Stimulated activated CD4-positive, alpha-beta T cell treated with anti-CD3 and anti-CD28 coated beads, Interleukin-4, amount 100 ng/mL, for 4 hours (primary cell): ENCODE measurements around the gene PDCD1.
A peak's percentile ranks its signal among the peaks of the same experiment; 100 is the strongest.
"Not testable (repeated sequence)": the region's sequence is repeated elsewhere in the genome, so short reads cannot be mapped to it uniquely, and the experiment has no call there.

Source experiments
- DNase-seq, 2 experiments: peaks; one replicate each; pipeline ENCODE4 v3.0.0-alpha.2; 2020

The PDCD1 gene

DNA sequence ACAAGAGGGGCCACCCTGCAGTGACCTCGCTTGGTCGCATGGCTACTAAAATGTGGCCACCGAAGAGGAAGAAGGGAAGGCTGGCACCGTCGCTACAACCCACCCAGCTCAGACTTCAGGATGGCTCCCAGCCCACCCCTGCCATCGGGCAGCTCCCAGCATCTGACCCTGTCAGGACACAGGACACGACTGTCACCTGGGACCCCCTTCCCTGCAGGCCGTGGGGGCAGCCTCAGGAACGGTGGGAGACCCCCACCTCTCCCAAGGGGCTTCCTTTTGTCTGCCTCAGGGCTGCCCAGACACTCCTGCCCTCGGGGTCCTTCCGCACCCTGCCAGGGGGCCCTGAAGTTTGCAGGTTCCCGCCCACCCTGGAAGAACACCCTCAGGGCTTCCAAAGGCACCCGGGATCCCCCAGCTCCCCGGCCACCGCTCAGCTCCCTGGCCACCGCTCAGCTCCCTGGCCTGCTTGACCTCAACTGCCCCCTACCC is 18.5 kb upstream of the PDCD1 start:
- DNase-seq: no peak

DNA sequence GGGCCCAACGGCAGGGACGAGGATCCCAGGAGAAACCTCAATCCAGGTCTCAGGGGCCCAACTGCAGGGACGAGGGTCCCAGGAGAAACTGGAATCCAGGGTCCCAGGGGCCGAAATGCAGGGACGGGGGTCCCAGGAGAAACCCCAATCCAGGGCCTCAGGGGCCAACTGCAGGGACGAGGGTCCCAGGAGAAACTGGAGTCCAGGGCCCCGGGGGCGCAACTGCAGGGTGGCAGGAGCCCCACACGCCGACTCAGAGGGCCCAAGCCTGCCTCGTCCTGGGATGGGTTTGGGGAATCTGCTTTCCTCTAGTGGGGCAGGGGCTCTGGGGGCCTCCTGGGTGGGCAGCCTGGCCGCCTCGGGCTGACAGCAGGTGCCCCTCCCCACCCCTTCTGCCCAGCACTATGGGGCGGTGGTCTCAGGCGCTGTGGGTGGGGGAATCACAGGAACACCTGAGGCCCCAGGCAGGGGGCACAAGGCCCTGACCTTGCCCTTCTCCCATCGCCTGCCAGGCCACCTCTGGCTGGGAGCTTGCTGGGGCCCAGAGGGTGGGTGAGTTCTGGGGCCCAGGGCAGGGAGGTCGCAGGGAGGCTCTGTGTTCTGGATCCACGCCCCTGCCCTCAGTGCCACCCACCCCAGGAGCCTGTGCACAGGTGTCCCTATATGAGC is 18.0 kb upstream of the PDCD1 start:
- DNase-seq: no peak

GRCh38 chr2:241875754-241876527 is 17.2 kb upstream of the PDCD1 start:
- DNase-seq: not testable (repeated sequence)

DNA sequence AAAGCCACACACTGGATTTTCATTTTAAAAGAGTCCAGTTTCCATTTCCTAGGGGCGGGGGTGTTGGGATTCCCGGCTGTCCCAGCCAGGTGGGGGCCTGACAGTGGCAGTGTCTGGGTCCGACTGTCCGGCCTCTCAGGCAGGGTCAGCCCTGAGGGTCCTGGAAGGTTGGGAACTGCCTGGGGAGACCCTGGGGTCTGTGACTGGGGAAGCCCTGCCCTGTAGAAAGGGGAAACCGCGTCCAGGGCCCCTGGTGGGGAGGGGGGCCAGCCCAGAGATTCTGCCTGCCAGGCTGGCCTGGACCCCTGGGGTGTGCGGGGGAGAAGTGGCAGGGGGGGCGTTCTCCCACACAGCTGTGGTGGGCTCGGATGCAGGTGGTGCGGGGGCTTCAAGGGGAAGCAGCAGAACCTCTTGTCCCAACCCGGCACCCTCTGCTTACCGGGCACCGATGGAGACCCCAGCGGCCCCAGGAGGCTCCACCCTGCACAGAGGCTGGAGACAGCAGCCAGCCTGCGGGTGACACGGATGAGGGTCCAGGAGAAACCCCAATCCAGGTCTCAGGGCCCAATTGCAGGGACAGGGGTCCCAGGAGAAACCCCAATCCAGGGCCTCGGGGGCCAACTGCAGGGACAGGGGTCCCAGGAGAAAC is 15.7 kb upstream of the PDCD1 start:
- DNase-seq: no peak

DNA sequence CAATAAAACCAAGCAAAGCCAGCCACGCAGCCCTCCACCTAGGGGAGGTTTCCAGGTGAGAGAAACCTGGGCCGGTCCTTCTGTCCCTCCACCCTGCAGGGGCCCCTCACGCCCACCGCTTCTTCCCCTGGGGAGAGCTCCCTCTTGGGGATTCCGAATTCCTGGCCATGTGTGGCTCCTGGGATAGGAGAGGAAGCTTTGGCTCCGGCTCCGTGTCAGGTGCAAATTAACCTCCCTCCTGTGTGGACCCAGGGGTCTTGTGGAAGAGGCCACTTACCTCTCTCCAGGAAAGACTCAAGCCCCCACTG is 15.1 kb upstream of the PDCD1 start:
- no peak for DNase-seq

DNA sequence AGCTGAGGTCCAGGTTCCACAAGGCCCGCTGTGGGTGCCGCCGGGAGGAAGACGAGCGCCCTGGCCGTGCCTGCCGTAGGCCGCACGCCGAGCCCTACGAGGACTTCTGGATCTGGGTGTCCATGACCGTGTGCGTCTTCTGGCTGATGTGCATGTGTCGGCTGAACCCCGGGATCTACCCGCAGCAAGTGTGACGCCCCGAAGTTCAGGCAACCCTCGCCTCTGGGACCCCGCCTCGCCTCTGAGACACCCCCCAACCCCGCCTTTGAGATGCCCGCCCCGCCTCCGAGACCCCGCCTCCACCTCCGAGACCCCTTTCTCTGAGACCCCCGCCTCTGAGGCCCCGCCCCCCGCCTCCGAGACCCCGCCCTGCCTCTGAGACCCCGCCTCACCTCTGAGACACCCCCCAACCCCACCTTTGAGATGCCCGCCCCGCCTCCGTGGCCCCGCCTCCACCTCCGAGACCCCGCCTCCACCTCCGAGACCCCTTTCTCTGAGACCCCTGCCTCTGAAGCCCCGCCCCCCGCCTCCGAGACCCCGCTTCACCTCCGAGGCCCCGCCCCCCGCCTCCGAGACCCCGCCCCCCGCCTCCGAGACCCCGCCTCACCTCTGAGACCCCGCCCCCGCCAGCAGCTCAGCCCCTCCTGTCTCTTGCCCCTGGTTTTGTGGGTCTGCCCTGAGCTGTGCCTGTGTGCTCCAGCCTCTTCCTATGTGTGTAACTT is 14.5 kb upstream of the PDCD1 start:
- no peak for DNase-seq

GRCh38 chr2:241872313-241872642 is 13.6 kb upstream of the PDCD1 start:
- DNase-seq: no peak

GRCh38 chr2:241871538-241872312 is 13.0 kb upstream of the PDCD1 start:
- DNase-seq: no peak

DNA sequence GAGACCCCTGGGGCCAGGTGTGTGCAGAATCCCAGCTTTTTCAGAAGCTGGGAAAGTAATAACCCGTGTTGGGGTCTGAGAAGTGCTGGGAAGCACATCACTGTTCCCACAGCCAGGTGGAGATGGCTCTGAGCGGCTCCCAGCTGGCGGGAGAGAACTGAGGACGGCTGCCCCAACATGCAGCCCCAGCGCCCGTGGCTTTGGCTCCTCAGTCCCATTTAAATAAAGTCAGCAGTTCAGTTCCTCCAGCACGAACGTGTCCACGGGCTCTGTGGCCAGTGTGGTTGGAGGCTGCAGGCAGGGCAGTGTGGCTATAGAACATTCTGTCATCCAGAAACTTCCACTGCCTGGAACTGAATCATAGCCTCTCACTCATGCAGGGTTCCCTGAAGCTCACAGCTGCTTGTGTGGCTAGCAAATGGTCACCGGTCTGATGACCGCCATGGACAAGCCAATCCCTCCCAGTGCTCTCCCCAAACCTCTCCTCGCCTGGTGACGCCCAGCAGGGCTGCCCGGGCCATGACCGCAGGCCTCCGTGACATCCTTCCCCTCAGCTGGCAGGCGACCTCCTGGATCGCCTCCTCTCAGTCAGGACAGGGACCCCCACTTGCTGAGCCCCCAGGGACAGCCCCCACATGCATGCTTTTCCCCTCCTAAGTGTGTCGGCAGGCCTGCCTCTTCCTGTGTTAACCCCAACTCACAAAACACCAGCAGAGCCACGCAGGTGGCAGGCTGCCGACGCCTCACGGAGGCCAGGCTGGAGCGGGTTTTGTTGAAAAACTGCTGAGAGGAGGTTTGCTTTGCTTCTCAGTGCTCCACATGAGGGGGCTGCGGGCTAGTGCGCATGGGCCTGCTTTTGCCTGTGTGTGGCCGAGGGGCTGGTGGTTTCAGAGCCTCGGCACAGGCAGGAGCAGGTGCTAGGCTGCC is 12.2 kb upstream of the PDCD1 start:
- DNase-seq: no peak

GRCh38 chr2:241870081-241870541 is 11.4 kb upstream of the PDCD1 start:
- no peak for DNase-seq

DNA sequence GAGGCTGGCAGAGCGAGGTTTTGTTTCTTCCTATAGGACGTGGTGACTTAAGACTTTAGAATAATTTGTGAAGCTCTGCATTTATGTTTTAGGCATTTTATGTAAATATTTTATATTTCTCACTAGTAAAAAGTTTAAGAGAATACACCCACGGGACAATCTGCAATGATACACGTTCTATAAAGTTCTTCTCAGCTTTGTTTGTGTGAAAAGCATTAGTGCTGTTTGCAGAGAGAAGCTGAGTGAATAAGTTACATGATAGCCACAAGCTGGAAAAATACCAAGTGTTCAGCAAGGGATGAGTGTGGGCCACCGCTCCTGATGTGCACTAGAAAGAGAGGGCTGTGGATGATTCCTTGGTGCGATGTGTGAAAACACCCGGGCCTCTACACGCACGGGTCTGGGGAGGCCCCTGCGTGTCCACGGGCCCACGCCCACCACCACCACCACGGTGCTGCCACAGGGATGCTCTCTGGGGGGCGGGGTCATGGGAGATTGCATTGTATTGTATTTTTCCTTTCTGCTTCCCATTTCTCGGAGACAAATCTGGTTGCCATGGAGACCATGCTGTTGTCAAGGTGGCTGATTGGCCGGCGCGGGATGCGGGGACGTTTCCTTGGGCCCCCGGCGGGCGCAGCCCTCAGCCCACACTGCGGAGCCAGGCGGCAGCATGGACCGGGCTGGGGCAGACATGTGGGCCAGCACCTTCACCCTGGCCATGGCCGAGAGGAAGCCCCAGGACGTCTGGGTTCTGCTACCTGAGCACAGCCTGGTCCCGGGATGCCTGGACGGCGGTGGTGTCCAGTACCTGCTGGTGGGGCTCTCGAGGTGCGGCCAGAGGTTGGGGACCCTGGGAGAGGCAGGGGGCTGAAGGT is 10.6 kb upstream of the PDCD1 start, which contains the start of gene RTP5:
Gene RTP5 (plus strand): TSS at position 643 of the 875 bp plus-strand sequence. CDS start 28 bp downstream, at position 671.
- no peak for DNase-seq

- no peak for DNase-seq
These were observed 10.0 kb upstream of the PDCD1 start for GRCh38 chr2:241868661-241869081.

- peak in 1 of 2 experiments; percentile 58 for DNase-seq
These were observed 9.2 kb upstream of the PDCD1 start for GRCh38 chr2:241867776-241868420.

- no peak for DNase-seq
These were observed 8.3 kb upstream of the PDCD1 start for GRCh38 chr2:241866790-241867645.

- no peak for DNase-seq
These were observed 7.5 kb upstream of the PDCD1 start for GRCh38 chr2:241865957-241866789.

DNA sequence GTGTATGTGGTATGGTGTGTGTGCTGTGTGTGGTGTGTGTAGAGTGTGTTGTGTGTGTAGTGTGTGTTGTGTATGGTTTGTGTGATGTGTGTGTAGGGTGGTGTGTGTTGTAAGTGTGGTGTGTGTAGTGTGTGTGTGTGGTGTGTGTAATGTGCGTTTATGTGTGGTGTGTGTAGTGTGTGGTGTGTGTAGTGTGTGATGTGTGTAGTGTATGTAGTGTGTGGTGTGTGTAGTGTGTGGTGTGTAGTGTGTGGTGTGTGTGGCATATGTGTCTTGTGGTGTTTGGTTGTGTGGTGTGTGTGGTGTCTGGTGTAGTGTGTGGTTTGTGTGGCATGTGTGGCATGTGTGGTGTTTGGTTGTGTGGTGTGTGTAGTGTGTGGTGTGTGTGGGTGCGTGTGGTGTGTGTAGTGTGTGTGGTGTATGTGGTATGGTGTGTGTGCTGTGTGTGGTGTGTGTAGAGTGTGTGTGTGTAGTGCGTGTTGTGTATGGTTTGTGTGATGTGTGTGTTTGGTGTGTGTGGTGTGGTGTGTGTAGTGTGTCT is 6.8 kb upstream of the PDCD1 start:
- no peak for DNase-seq

DNA sequence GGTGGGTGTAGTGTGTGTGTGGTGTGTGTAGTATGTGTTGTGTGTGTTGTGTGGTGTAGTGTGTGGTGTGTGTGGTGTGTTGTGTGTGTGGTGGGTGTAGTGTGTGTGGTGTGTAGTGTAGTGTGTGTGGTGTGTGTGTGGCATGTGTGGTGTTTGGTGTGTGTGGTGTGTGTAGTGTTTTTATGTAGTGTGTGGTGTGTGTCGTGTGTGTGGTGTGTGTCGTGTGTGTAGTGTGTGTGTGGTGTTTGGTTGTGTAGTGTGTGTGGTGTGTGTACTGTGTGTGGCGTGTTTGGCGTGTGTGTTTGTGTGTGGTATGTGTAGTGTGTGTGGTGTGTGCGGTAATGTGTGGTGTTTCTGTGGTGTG is 6.1 kb upstream of the PDCD1 start:
- no peak for DNase-seq
